H1 (cell line): ENCODE results near the gene OASL. TPM values are rescaled to one million over a fixed set of nuclear protein-coding genes. Genes with fewer than 3 reads are reported as not detected.

Experiments used
- CTCF ChIA-PET: fragments of 300-600 bp; sonication (Branson Sonifier 250); formaldehyde crosslinking; loops from one replicate; lab custom pipeline; 2021; ENCODE audit not compliant: partially characterized antibody; lab: Charles Lee
- POLR2A ChIA-PET: fragments of 300-600 bp; sonication (Branson Sonifier 250); formaldehyde crosslinking; loops from one replicate; lab custom pipeline; 2021; ENCODE audit warnings: inconsistent platforms; ENCODE audit not compliant: partially characterized antibody; lab: Charles Lee
- DNase-seq, 2 experiments: peaks; one replicate each; pipeline versions ENCODE4 v3.0.0 to v3.0.0-alpha.2; 2010 to 2022; ENCODE audit warnings: low spot score in 2 of 2, low read depth in 1 of 2, mixed read lengths in 1 of 2
- FAIRE-seq: peaks from 2 replicates; lab custom pipeline; 2011; peaks lifted over from hg19 to GRCh38; lab: Jason Lieb, UNC
- H2AFZ ChIP-seq: 2 replicates; pipeline ENCODE4 v1.8.1; 2012; ENCODE audit warnings: low read length, inconsistent platforms
- H2AK5ac ChIP-seq: 2 replicates; pipeline ENCODE4 v1.6.1; 2013; ENCODE audit warnings: low read depth, low read length
- H2BK120ac ChIP-seq: replicated peaks from 2 replicates; pipeline ENCODE3; 2013; ENCODE audit warnings: low read depth, low read length, inconsistent platforms
- H2BK12ac ChIP-seq: 2 replicates; pipeline ENCODE4 v1.6.1; 2013; ENCODE audit warnings: low read depth, low read length
- H2BK15ac ChIP-seq: 2 replicates; pipeline ENCODE4 v1.6.1; 2013; ENCODE audit warnings: low read length
- H2BK20ac ChIP-seq: 2 replicates; pipeline ENCODE4 v1.6.1; 2013; ENCODE audit warnings: low read length
- H2BK5ac ChIP-seq: 2 replicates; pipeline ENCODE4 v1.6.1; 2013; ENCODE audit warnings: low read depth, low read length
- H3K14ac ChIP-seq: 2 replicates; pipeline ENCODE4 v1.6.1; 2013; ENCODE audit warnings: inconsistent platforms; ENCODE audit not compliant: insufficient read length
- H3K18ac ChIP-seq: 2 replicates; pipeline ENCODE4 v1.6.1; 2013; ENCODE audit warnings: low read length; ENCODE audit errors: extremely low read depth
- H3K23ac ChIP-seq: 2 replicates; pipeline ENCODE4 v1.6.1; 2013; ENCODE audit warnings: inconsistent platforms; ENCODE audit not compliant: insufficient read length
- H3K23me2 ChIP-seq: 2 replicates; pipeline ENCODE4 v1.6.1; 2013; ENCODE audit warnings: low read depth, low read length
- H3K27ac ChIP-seq: 2 replicates; pipeline ENCODE4 v1.6.1; 2011; ENCODE audit warnings: low read depth, low read length, inconsistent platforms
- H3K27me3 ChIP-seq, 4 experiments: replicated peaks in 1 of 4; 1 replicate in 1 of 4; 2 replicates in 3 of 4; pipeline versions ENCODE4 v1.6.1 to v1.8.1; 2011 to 2013; ENCODE audit warnings: low read length in 3 of 4, mild to moderate bottlenecking in 3 of 4, inconsistent platforms in 2 of 4, mixed read lengths in 2 of 4, moderate library complexity in 1 of 4; ENCODE audit not compliant: control insufficient read depth in 3 of 4, insufficient read depth in 3 of 4; ENCODE audit errors: extremely low read depth in 1 of 4
- H3K36me3 ChIP-seq, 4 experiments: 2 replicates each; pipeline versions ENCODE4 v1.6.1 to v1.8.1; 2011 to 2013; ENCODE audit warnings: mild to moderate bottlenecking in 4 of 4, low read length in 3 of 4, moderate library complexity in 2 of 4, control low read depth in 1 of 4, inconsistent platforms in 1 of 4; ENCODE audit not compliant: insufficient read depth in 4 of 4, control insufficient read depth in 2 of 4
- H3K4ac ChIP-seq: replicated peaks from 2 replicates; pipeline ENCODE3; 2013; ENCODE audit warnings: low read length, low read depth, mixed read lengths, inconsistent platforms; ENCODE audit not compliant: insufficient read length
- H3K4me1 ChIP-seq, 4 experiments: replicated peaks in 1 of 4; 1 replicate in 1 of 4; 2 replicates in 3 of 4; pipeline versions ENCODE4 v1.6.1 to v1.8.1; 2011 to 2013; ENCODE audit warnings: low read length in 3 of 4, inconsistent platforms in 2 of 4, mixed read lengths in 1 of 4; ENCODE audit not compliant: insufficient read depth in 4 of 4, control insufficient read depth in 3 of 4
- H3K4me2 ChIP-seq, 2 experiments: 2 replicates each; pipeline versions ENCODE4 v1.6.1 to v1.8.1; 2011 to 2013; ENCODE audit warnings: low read depth in 2 of 2, low read length in 2 of 2, control low read depth in 1 of 2, inconsistent platforms in 1 of 2, mild to moderate bottlenecking in 1 of 2; ENCODE audit not compliant: insufficient read depth in 1 of 2
- H3K4me3 ChIP-seq, 4 experiments: fragments of 200-600, 300-600 bp in 1 of 4; sonication (generic), shearing (Covaris generic), sonication (Bioruptor Twin) in 1 of 4; 2 replicates each; pipeline versions ENCODE4 v1.5.1 to v1.8.1; 2011 to 2016; ENCODE audit warnings: low read length in 4 of 4, low read depth in 3 of 4, control low read depth in 2 of 4, inconsistent platforms in 2 of 4, mild to moderate bottlenecking in 2 of 4, mixed read lengths in 1 of 4, moderate library complexity in 1 of 4; ENCODE audit not compliant: insufficient read depth in 2 of 4; ENCODE audit errors: extremely low read depth in 1 of 4
- H3K56ac ChIP-seq: replicated peaks from 2 replicates; pipeline ENCODE3; 2013; ENCODE audit warnings: low read depth, mild to moderate bottlenecking, mixed read lengths, low read length, inconsistent platforms; ENCODE audit not compliant: insufficient read length
- H3K79me1 ChIP-seq: 2 replicates; pipeline ENCODE4 v1.6.1; 2013; ENCODE audit warnings: low read depth, low read length, control low read depth
- H3K79me2 ChIP-seq, 2 experiments: 2 replicates each; pipeline versions ENCODE4 v1.6.1 to v1.8.1; 2012 to 2013; ENCODE audit warnings: low read length in 2 of 2, mild to moderate bottlenecking in 2 of 2, inconsistent platforms in 1 of 2; ENCODE audit not compliant: insufficient read depth in 2 of 2, control insufficient read depth in 1 of 2
- H3K9ac ChIP-seq, 4 experiments: replicated peaks in 1 of 4; 1 replicate in 1 of 4; 2 replicates in 3 of 4; pipeline versions ENCODE4 v1.6.1 to v1.8.1; 2011 to 2013; ENCODE audit warnings: low read depth in 3 of 4, low read length in 3 of 4, control low read depth in 2 of 4, mild to moderate bottlenecking in 2 of 4, moderate library complexity in 2 of 4, inconsistent platforms in 1 of 4; ENCODE audit errors: extremely low read depth in 1 of 4
- H3K9me3 ChIP-seq, 2 experiments: 2 replicates each; pipeline versions ENCODE4 v1.6.1 to v1.8.1; 2012 to 2013; ENCODE audit warnings: mild to moderate bottlenecking in 2 of 2, moderate library complexity in 2 of 2, control low read depth in 1 of 2, inconsistent platforms in 1 of 2, low read depth in 1 of 2, low read length in 1 of 2, mixed read lengths in 1 of 2; ENCODE audit not compliant: insufficient read depth in 2 of 2
- H4K20me1 ChIP-seq, 2 experiments: replicated peaks in 1 of 2; 2 replicates each; pipeline versions ENCODE3 to v1.8.1; 2011 to 2013; ENCODE audit warnings: inconsistent platforms in 2 of 2, low read length in 2 of 2, mild to moderate bottlenecking in 1 of 2; ENCODE audit not compliant: insufficient read depth in 2 of 2, control insufficient read depth in 1 of 2
- H4K5ac ChIP-seq: 2 replicates; pipeline ENCODE4 v1.6.1; 2013; ENCODE audit warnings: low read length, low read depth, mixed read lengths, inconsistent platforms; ENCODE audit not compliant: insufficient read length
- H4K8ac ChIP-seq: 2 replicates; pipeline ENCODE4 v1.8.0; 2013; ENCODE audit warnings: mild to moderate bottlenecking, moderate library complexity, low read length, inconsistent platforms; ENCODE audit not compliant: insufficient read depth; ENCODE audit errors: extremely low read depth
- H4K91ac ChIP-seq: replicated peaks from 2 replicates; pipeline ENCODE3; 2013; ENCODE audit warnings: low read length, mixed read lengths, inconsistent platforms; ENCODE audit not compliant: insufficient read length
- ATF3 ChIP-seq: IDR thresholded peaks from 2 replicates; pipeline ENCODE4 v1.6.1; 2011; ENCODE audit warnings: low read depth, mild to moderate bottlenecking, low read length; ENCODE audit not compliant: insufficient read depth
- BACH1 ChIP-seq: IDR thresholded peaks from 2 replicates; pipeline ENCODE4 v1.6.1; 2012; ENCODE audit warnings: low read length, improper control_type of control experiment
- BCL11A ChIP-seq, 2 experiments: IDR thresholded peaks; one replicate each; pipeline ENCODE4 v1.6.1; 2011; ENCODE audit warnings: low read depth in 2 of 2, low read length in 2 of 2, mild to moderate bottlenecking in 2 of 2
- CREB1 ChIP-seq: IDR thresholded peaks from 2 replicates; pipeline ENCODE4 v1.6.1; 2012; ENCODE audit warnings: inconsistent platforms
- CTCF ChIP-seq, 3 experiments: IDR thresholded peaks; 1 replicate in 2 of 3; 2 replicates in 1 of 3; pipeline versions ENCODE4 v1.5.1 to v1.6.1; 2011; ENCODE audit warnings: low read length in 3 of 3, mild to moderate bottlenecking in 3 of 3, inconsistent platforms in 2 of 3, low read depth in 1 of 3, moderate library complexity in 1 of 3; ENCODE audit not compliant: insufficient read depth in 1 of 3; ENCODE audit errors: control extremely low read depth in 1 of 3
- POU5F1 ChIP-seq: IDR thresholded peaks from 2 replicates; pipeline ENCODE4 v1.6.1; 2011; ENCODE audit warnings: low read depth, mild to moderate bottlenecking, low read length, moderate library complexity
- RAD21 ChIP-seq, 2 experiments: IDR thresholded peaks in 1 of 2; conservative IDR thresholded peaks in 1 of 2; 2 replicates each; pipeline ENCODE4 v1.6.1; 2011; ENCODE audit warnings: low read depth in 2 of 2, low read length in 2 of 2, improper control_type of control experiment in 1 of 2, inconsistent platforms in 1 of 2, mild to moderate bottlenecking in 1 of 2, moderate library complexity in 1 of 2
- RFX5 ChIP-seq: IDR thresholded peaks from 2 replicates; pipeline ENCODE4 v1.6.1; 2011; ENCODE audit warnings: low read depth, low read length, improper control_type of control experiment, borderline replicate concordance
- TEAD4 ChIP-seq: IDR thresholded peaks from 2 replicates; pipeline ENCODE4 v1.6.1; 2012; ENCODE audit warnings: low read depth, low read length, inconsistent platforms, mixed read lengths
- WGBS, 2 experiments: shearing (Covaris generic) in 1 of 2; methylation state at CpG; one replicate each; pipeline versions ENCODE4 v1.1.6 to v1.1.7; 2013 to 2015; ENCODE audit warnings: low lambda C conversion rate in 2 of 2, mixed read lengths in 2 of 2, inconsistent platforms in 1 of 2, low coverage in 1 of 2, missing lambda C conversion rate in 1 of 2; ENCODE audit not compliant: insufficient replicate concordance in 2 of 2, insufficient coverage in 1 of 2, insufficient read length in 1 of 2; ENCODE audit errors: extremely low coverage in 1 of 2, missing lambda C conversion rate in 1 of 2; 5-methylcytosine and 5-hydroxymethylcytosine counted together
- polyA plus RNA-seq, 7 experiments: library from polyadenylated mRNA; depleted of rRNA in 3 of 7; stranded (reverse) in 5 of 7; unstranded in 2 of 7; fragments of >200 nt in 5 of 7; fragments of 200-250 nt in 2 of 7; gene quantifications; 1 replicate in 5 of 7; 2 replicates in 1 of 7; 4 replicates in 1 of 7; pipeline versions ENCODE4 v1.2.1 to v1.2.3, GENCODE V29; 2011 to 2013; ENCODE audit warnings: missing spikeins in 2 of 7, mixed read lengths in 2 of 7
- total RNA-seq: library from RNA; stranded (reverse); fragmentation: NEBNext Ultra II Directional; extraction: Animal tissue kit (Norgen Biotek cat#: 25700); gene quantifications from 2 replicates; pipeline ENCODE4 v1.2.1, GENCODE V29; 2021

The OASL gene
- total and polyA plus RNA-seq, 2 of the 8 experiments (the other 6 are each of a cell fraction or from before 2014, with no cell fraction given) = not detected

- no peak overlapping the region for H3K4me2 ChIP-seq
- no peak overlapping the region for H2BK5ac ChIP-seq
- no peak overlapping the region for H4K5ac ChIP-seq
- peaks cover 2% of the 10 kb centered on the region in 2 experiments for H4K20me1 ChIP-seq
- H3K14ac ChIP-seq = no peak overlapping the region
- no peaks in the 10 kb centered on the region for H3K27me3 ChIP-seq
- no peak for DNase-seq
- CTCF ChIA-PET = interaction anchor here (0.6 to 2.7 kb wide), 27 partner anchors 9 to 891 kb away, joined by 3 to 14 read pairs (median 3); no protein-coding TSS in a partner anchor
- no peak overlapping the region for H3K27ac ChIP-seq
- 83% methylated on average over 9 of the region's 10 CpGs; no CpG with 5 or more reads in 1 of the 2 experiments for WGBS, 2 experiments
- H2AFZ ChIP-seq = no peak overlapping the region
- no peak overlapping the region for H4K8ac ChIP-seq
- H3K18ac ChIP-seq = no peak overlapping the region
- no peaks in the 10 kb centered on the region for H3K9me3 ChIP-seq
- H3K56ac ChIP-seq = no peak overlapping the region
- H3K23me2 ChIP-seq = no peaks in the 10 kb centered on the region
- H3K79me1 ChIP-seq = no peaks in the 10 kb centered on the region
- no peak overlapping the region for H2BK20ac ChIP-seq
- FAIRE-seq = no peak
- H3K4ac ChIP-seq = no peak overlapping the region
- no peak overlapping the region for H2BK12ac ChIP-seq
- no peak overlapping the region for H2AK5ac ChIP-seq
- H3K4me1 ChIP-seq = no peaks in the 10 kb centered on the region
- H3K9ac ChIP-seq = no peak overlapping the region
- peaks cover 0 to 2% of the 10 kb centered on the region in 2 experiments; a peak in 2 of 4 replicates for H3K79me2 ChIP-seq
- POLR2A ChIA-PET = interaction anchor here (0.5 to 1.4 kb wide), 4 partner anchors 10 to 37 kb away, joined by 3 to 5 read pairs (median 3); no protein-coding TSS in a partner anchor
- H3K36me3 ChIP-seq = peaks cover 15 to 30% (median 20%) of the 10 kb centered on the region in 4 experiments
- H3K4me3 ChIP-seq = no peak overlapping the region
- no peak overlapping the region for H2BK15ac ChIP-seq
- H2BK120ac ChIP-seq = no peak overlapping the region
- H3K23ac ChIP-seq = no peak overlapping the region
- no peak overlapping the region for H4K91ac ChIP-seq
- TF ChIP-seq RAD21 (IDR thresholded peaks at IDR 0.05 in 1 of 2, conservative IDR thresholded peaks at IDR 0.05 in 1 of 2; ENCODE audit: low read depth in 2 of 2, low read length in 2 of 2) (peak; percentile 58 to 73), CTCF (IDR thresholded peaks at IDR 0.05; ENCODE audit: control extremely low read depth in 1 of 3, insufficient read depth in 1 of 3, low read depth in 1 of 3, low read length in 3 of 3) (peak; percentile 52 to 74 (median 60)), BCL11A (IDR thresholded peaks at IDR 0.05; ENCODE audit: low read depth in 2 of 2, low read length in 2 of 2) (no peak), BACH1 (no peak), RFX5 (no peak), ATF3 (no peak), CREB1 (no peak), TEAD4 (peak; percentile 95), POU5F1 (no peak)
Observed at GRCh38 chr12:121009741-121010140, 29.3 kb downstream of the OASL start.
